ENCODE data around the gene ZNF283.
"Not testable (repeated sequence)": the region's sequence is repeated elsewhere in the genome, so short reads cannot be mapped to it uniquely, and the experiment has no call there.

ZNF283 gene

DNA sequence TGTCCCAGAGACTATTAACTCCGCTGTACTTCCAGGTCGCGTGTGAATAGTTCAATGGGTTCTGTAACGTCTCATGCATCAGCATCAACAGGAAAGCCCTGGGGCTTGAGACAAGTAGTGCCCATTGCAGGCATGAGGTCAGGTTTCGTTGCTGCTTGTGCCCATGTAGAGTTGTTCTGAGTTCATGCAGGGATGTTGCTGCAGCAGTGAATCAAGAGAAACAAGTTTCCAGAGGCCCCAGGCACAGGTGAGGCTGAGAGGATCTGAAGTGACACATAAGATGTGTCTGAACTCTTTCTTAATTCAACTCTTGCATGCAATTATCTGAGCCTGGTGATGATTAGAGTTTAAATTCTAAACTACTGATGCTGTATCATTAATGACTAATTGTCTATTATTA is 8.6 kb upstream of the ZNF283 start:
- ChIA-PET CTCF (interaction anchor here (2.7 kb wide), 1 partner anchor 9 kb away, joined by 12 read pairs; no protein-coding TSS in a partner anchor), POLR2A (no interaction called here)
- no peak for DNase-seq (ENCODE audit: extremely low spot score)
- TF ChIP-seq, protein P1, sequence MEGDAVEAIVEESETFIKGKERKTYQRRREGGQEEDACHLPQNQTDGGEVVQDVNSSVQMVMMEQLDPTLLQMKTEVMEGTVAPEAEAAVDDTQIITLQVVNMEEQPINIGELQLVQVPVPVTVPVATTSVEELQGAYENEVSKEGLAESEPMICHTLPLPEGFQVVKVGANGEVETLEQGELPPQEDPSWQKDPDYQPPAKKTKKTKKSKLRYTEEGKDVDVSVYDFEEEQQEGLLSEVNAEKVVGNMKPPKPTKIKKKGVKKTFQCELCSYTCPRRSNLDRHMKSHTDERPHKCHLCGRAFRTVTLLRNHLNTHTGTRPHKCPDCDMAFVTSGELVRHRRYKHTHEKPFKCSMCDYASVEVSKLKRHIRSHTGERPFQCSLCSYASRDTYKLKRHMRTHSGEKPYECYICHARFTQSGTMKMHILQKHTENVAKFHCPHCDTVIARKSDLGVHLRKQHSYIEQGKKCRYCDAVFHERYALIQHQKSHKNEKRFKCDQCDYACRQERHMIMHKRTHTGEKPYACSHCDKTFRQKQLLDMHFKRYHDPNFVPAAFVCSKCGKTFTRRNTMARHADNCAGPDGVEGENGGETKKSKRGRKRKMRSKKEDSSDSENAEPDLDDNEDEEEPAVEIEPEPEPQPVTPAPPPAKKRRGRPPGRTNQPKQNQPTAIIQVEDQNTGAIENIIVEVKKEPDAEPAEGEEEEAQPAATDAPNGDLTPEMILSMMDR (IDR thresholded peaks at IDR 0.05; ENCODE audit: control extremely low read depth, extremely low read depth, low read depth, missing control alignments), result no peak

DNA sequence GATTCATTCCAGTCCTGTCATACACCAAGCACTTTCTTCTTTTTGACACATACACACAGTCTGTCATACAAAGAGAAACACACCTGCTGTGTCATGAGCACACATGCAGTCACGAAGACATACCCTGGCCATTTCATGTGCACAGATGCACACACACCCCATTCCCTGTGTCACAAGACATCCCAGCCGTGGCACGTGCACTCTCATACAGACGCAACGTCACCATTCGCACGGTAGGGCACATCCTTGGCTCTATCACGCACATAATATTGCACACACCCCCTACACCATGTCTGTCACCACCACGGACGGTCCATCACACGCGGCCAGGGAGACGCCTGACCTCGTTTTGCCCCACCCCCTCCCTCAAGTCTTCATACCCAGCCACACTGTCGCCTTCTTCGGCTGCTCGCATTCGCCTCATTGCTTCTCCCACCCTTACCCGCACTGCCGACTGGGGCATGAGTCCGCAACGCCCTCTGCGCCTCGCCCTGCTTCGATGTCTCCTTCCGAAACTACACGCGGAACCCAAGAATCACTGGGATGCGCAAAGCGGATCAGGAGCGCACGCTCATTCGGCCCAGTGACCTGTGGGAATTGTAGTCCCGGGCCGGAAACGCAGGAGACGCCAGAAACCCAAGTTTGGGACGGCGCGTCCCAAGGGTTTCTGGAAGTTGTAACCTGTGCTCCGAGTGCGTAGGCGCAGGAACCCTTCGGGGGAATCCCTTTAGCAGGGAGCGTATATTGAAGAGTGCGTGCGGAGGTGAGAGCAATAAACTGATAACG is 6.8 kb upstream of the ZNF283 start:
- ChIA-PET CTCF (interaction anchor here (1.2 to 2.7 kb wide), 2 partner anchors 10 to 11 kb away, joined by 6 to 12 read pairs; no protein-coding TSS in a partner anchor), POLR2A (no interaction called here)
- DNase-seq (ENCODE audit: extremely low spot score), result peak; percentile 38
- TF ChIP-seq, protein P1 (IDR thresholded peaks at IDR 0.05; ENCODE audit: control extremely low read depth, extremely low read depth, low read depth, missing control alignments), result no peak

GRCh38 chr19:43820884-43821215 is 6.3 kb upstream of the ZNF283 start:
- ChIA-PET POLR2A (no interaction called here), CTCF (interaction anchor here (1.2 to 1.4 kb wide), 2 partner anchors 10 to 36 kb away, joined by 4 to 6 read pairs; no protein-coding TSS in a partner anchor)
- DNase-seq (ENCODE audit: extremely low spot score), result no peak
- TF ChIP-seq, protein P1 (IDR thresholded peaks at IDR 0.05; ENCODE audit: control extremely low read depth, extremely low read depth, low read depth, missing control alignments), result no peak

DNA sequence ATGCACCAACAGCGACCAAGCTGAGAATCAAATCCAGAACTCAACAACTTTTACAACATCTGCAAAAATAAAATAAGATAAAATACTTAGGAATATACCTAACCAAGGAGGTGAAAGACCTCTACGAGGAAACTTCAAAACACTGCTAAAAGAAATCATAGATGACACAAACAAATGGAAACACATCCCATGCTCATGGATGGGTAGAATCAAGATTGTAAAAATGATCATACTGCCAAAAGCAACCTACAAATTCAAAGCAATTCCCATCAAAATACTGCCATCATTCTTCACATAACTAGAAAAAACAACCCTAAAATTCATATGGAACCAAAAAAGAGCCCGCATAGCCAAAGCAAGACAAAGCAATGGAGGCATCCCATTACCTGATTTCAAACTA is 3.3 kb upstream of the ZNF283 start:
- DNase-seq (ENCODE audit: extremely low spot score); POLR2A ChIA-PET; CTCF ChIA-PET: not testable (repeated sequence)

GRCh38 chr19:43824572-43824971 is 2.5 kb upstream of the ZNF283 start:
- CTCF ChIA-PET; DNase-seq (ENCODE audit: extremely low spot score); POLR2A ChIA-PET: not testable (repeated sequence)

GRCh38 chr19:43839139-43839538 is 12.0 kb downstream of the ZNF283 start:
- CTCF ChIA-PET, result no interaction called here
- TF ChIP-seq, protein P1 (IDR thresholded peaks at IDR 0.05; ENCODE audit: control extremely low read depth, extremely low read depth, low read depth, missing control alignments), result no peak
- POLR2A ChIA-PET, result no interaction called here
- DNase-seq (ENCODE audit: extremely low spot score), result no peak

GRCh38 chr19:43842007-43842406 is 14.9 kb downstream of the ZNF283 start:
- TF ChIP-seq, protein P1 (IDR thresholded peaks at IDR 0.05; ENCODE audit: control extremely low read depth, extremely low read depth, low read depth, missing control alignments), result no peak
- CTCF ChIA-PET, result interaction anchor here (1.4 kb wide), 1 partner anchor 68 kb away, joined by 3 read pairs; no protein-coding TSS in a partner anchor
- DNase-seq (ENCODE audit: extremely low spot score), result no peak
- POLR2A ChIA-PET, result no interaction called here

DNA sequence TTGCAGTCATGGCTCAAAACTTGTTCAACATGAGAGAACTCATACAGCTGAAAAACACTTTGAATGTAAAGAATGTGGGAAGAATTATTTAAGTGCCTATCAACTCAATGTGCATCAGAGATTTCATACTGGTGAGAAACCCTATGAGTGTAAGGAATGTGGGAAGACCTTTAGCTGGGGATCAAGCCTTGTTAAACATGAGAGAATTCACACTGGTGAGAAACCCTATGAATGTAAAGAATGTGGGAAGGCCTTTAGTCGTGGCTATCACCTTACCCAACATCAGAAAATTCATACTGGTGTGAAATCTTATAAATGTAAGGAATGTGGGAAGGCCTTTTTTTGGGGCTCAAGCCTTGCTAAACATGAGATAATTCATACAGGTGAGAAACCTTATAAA is 20.1 kb downstream of the ZNF283 start:
- ChIA-PET POLR2A (no interaction called here), CTCF (no interaction called here)
- DNase-seq (ENCODE audit: extremely low spot score), result no peak
- TF ChIP-seq, protein P1 (IDR thresholded peaks at IDR 0.05; ENCODE audit: control extremely low read depth, extremely low read depth, low read depth, missing control alignments), result no peak
